CD14-positive monocyte (primary cell): ENCODE data around the gene RGS5. TPM values are rescaled to one million over a fixed set of nuclear protein-coding genes. Genes with fewer than 3 reads are reported as not detected.
"Not testable (repeated sequence)": the region's sequence is repeated elsewhere in the genome, so short reads cannot be mapped to it uniquely, and the experiment has no call there.

ENCODE experiments used
- DNase-seq, 3 donors: peaks; one replicate each; pipeline ENCODE4 v3.0.0-alpha.2; 2011 to 2022
- H2AFZ ChIP-seq: 2 replicates; pipeline ENCODE4 v1.6.0; 2012; ENCODE audit warnings: mild to moderate bottlenecking, low read depth, low read length, inconsistent platforms; ENCODE audit not compliant: insufficient read depth, poor library complexity, severe bottlenecking
- H3K27ac ChIP-seq, 2 donors: 1 replicate in 1 of 2; 2 replicates in 1 of 2; pipeline ENCODE4 v1.5.1; 2012 to 2013; ENCODE audit warnings: low read length in 2 of 2, control low read depth in 1 of 2, inconsistent platforms in 1 of 2, low read depth in 1 of 2, mild to moderate bottlenecking in 1 of 2
- H3K27me3 ChIP-seq, 2 donors: one replicate each; pipeline versions ENCODE4 v1.6.0 to v1.6.1; 2011 to 2013; ENCODE audit warnings: low read length in 2 of 2; ENCODE audit not compliant: control insufficient read depth in 2 of 2, insufficient read depth in 2 of 2
- H3K36me3 ChIP-seq, 2 donors: replicated peaks in 1 of 2; 1 replicate in 1 of 2; 2 replicates in 1 of 2; pipeline versions ENCODE4 v1.5.1 to v1.6.1; 2012 to 2013; ENCODE audit warnings: low read length in 2 of 2, control low read depth in 1 of 2, inconsistent platforms in 1 of 2, mild to moderate bottlenecking in 1 of 2; ENCODE audit not compliant: insufficient read depth in 2 of 2, control insufficient read depth in 1 of 2
- H3K4me1 ChIP-seq, 2 donors: 1 replicate in 1 of 2; 2 replicates in 1 of 2; pipeline versions ENCODE4 v1.5.1 to v1.6.1; 2012 to 2013; ENCODE audit warnings: low read length in 2 of 2, control low read depth in 1 of 2, inconsistent platforms in 1 of 2, mild to moderate bottlenecking in 1 of 2, moderate library complexity in 1 of 2; ENCODE audit not compliant: insufficient read depth in 2 of 2, control insufficient read depth in 1 of 2
- H3K4me2 ChIP-seq: replicated peaks from 2 replicates; pipeline ENCODE3; 2012; ENCODE audit warnings: low read length, moderate library complexity, mild to moderate bottlenecking; ENCODE audit not compliant: poor library complexity, severe bottlenecking; ENCODE audit errors: extremely low read depth
- H3K4me3 ChIP-seq, 3 experiments: fragments of 200-600 bp in 1 of 3; sonication (generic) in 1 of 3; replicated peaks in 1 of 3; 1 replicate in 2 of 3; 2 replicates in 1 of 3; pipeline ENCODE4 v1.5.1; 2011 to 2013; ENCODE audit warnings: low read length in 3 of 3, mild to moderate bottlenecking in 3 of 3, control low read depth in 2 of 3, low read depth in 2 of 3, inconsistent platforms in 1 of 3, moderate library complexity in 1 of 3
- H3K79me2 ChIP-seq: 2 replicates; pipeline ENCODE4 v1.6.0; 2012; ENCODE audit warnings: mild to moderate bottlenecking, control low read depth, inconsistent platforms, low read length, moderate library complexity; ENCODE audit not compliant: insufficient read depth
- H3K9ac ChIP-seq: 2 replicates; pipeline ENCODE4 v1.6.0; 2017; ENCODE audit warnings: low read length, mild to moderate bottlenecking; ENCODE audit not compliant: insufficient read depth, poor library complexity, severe bottlenecking
- H3K9me3 ChIP-seq, 2 donors: replicated peaks in 1 of 2; 1 replicate in 1 of 2; 2 replicates in 1 of 2; pipeline versions ENCODE4 v1.5.1 to v1.6.1; 2012 to 2013; ENCODE audit warnings: low read length in 2 of 2, control low read depth in 1 of 2; ENCODE audit not compliant: control insufficient read depth in 1 of 2, insufficient read depth in 1 of 2
- H4K20me1 ChIP-seq: 2 replicates; pipeline ENCODE4 v1.6.0; 2012; ENCODE audit warnings: mild to moderate bottlenecking, low read length, control low read depth, moderate library complexity; ENCODE audit not compliant: insufficient read depth
- H3K27ac Mint-ChIP-seq, 7 donors: one replicate each; pipeline ENCODE4 v1.8.0; 2020; ENCODE audit warnings: mild to moderate bottlenecking in 7 of 7, mixed read lengths in 7 of 7, moderate library complexity in 6 of 7, inconsistent platforms in 2 of 7
- H3K27me3 Mint-ChIP-seq, 3 donors: one replicate each; pipeline ENCODE4 v1.8.0; 2021 to 2022; ENCODE audit warnings: low read depth in 3 of 3, mild to moderate bottlenecking in 3 of 3, mixed read lengths in 3 of 3, moderate library complexity in 3 of 3, inconsistent platforms in 1 of 3
- H3K36me3 Mint-ChIP-seq, 2 donors: one replicate each; pipeline ENCODE4 v1.8.0; 2020; ENCODE audit warnings: mixed read lengths in 2 of 2, inconsistent platforms in 1 of 2, mild to moderate bottlenecking in 1 of 2
- H3K4me1 Mint-ChIP-seq: one replicate; pipeline ENCODE4 v1.8.0; 2020; ENCODE audit warnings: mild to moderate bottlenecking, mixed read lengths
- H3K4me3 Mint-ChIP-seq, 2 donors: one replicate each; pipeline ENCODE4 v1.8.0; 2020; ENCODE audit warnings: mild to moderate bottlenecking in 2 of 2, mixed read lengths in 2 of 2, moderate library complexity in 1 of 2
- H3K9me3 Mint-ChIP-seq, 7 donors: one replicate each; pipeline ENCODE4 v1.8.0; 2020 to 2022; ENCODE audit warnings: mixed read lengths in 7 of 7, mild to moderate bottlenecking in 6 of 7, moderate library complexity in 6 of 7, inconsistent platforms in 2 of 7
- whole genome bisulfite sequencing: methylation state at CpG from one replicate; pipeline ENCODE4 v1.1.5; 2013; ENCODE audit warnings: missing lambda C conversion rate; ENCODE audit not compliant: insufficient coverage; 5-methylcytosine and 5-hydroxymethylcytosine counted together
- intact Hi-C, 2 donors: fragments of 100-400 bp; cut with micrococcal nuclease; formaldehyde crosslinking; loops; one replicate each; pipeline versions ENCODE4 v1.15.0 to v1.15.1; 2023
- polyA plus RNA-seq, 3 donors: library from polyadenylated mRNA; depleted of rRNA in 1 of 3; unstranded in 2 of 3; stranded (reverse) in 1 of 3; fragments of 300-500 nt in 2 of 3; fragments of >200 nt in 1 of 3; fragmentation: Illumina TruSeq in 2 of 3; gene quantifications; 1 replicate in 2 of 3; 2 replicates in 1 of 3; pipeline ENCODE4 v1.2.3, GENCODE V29; 2012 to 2021
- TF ChIP-seq, protein P1 (sequence below): fragments of 200-600 bp; IDR thresholded peaks from one replicate; pipeline ENCODE4 v1.8.0; 2022; ENCODE audit warnings: antibody characterized with exemption, mild to moderate bottlenecking

Gene RGS5
- polyA plus RNA-seq, 3 donors, result 0.93 TPM; not detected in 2

DNA sequence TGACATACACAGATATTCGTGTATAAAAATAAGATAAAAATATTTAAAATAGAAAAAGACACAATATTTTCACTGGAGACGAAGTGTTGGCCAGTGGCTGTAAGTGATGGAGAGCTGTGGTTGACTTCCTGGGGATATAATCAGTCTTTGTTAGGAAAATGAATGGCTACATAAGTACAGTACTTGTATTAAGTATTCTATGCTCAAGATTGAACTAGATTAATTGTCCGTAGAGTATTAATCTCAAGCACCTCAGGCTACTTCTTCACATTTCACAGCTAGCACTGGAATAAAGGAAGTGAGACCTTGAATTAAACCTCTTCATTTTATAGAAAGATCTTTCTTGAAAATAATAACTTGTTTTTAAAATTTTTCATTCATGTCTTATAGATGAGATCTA is 39.0 kb upstream of the RGS5 start:
- WGBS, result no CpG with 5 or more reads among the region's 3 CpGs
- Histone ChIP-seq H3K9me3 (peaks cover 0 to 6% of the 10 kb centered on the region in 2 donors), H3K36me3 (no peaks in the 10 kb centered on the region), H3K9ac (no peak overlapping the region), H3K4me1 (no peaks in the 10 kb centered on the region), H3K4me2 (no peak overlapping the region), H3K4me3 (no peak overlapping the region), H3K79me2 (no peaks in the 10 kb centered on the region), H4K20me1 (no peaks in the 10 kb centered on the region), H3K27ac (no peak overlapping the region), H2AFZ (no peak overlapping the region), H3K27me3 (no peaks in the 10 kb centered on the region)
- no peak for DNase-seq
- Mint-ChIP-seq H3K36me3 (no peaks in the 10 kb centered on the region), H3K27me3 (no peaks in the 10 kb centered on the region), H3K27ac (no peak overlapping the region), H3K4me3 (no peak overlapping the region), H3K4me1 (no peaks in the 10 kb centered on the region), H3K9me3 (peaks cover 4 to 25% (median 10%) of the 10 kb centered on the region in 7 donors)
- TF ChIP-seq, protein P1, sequence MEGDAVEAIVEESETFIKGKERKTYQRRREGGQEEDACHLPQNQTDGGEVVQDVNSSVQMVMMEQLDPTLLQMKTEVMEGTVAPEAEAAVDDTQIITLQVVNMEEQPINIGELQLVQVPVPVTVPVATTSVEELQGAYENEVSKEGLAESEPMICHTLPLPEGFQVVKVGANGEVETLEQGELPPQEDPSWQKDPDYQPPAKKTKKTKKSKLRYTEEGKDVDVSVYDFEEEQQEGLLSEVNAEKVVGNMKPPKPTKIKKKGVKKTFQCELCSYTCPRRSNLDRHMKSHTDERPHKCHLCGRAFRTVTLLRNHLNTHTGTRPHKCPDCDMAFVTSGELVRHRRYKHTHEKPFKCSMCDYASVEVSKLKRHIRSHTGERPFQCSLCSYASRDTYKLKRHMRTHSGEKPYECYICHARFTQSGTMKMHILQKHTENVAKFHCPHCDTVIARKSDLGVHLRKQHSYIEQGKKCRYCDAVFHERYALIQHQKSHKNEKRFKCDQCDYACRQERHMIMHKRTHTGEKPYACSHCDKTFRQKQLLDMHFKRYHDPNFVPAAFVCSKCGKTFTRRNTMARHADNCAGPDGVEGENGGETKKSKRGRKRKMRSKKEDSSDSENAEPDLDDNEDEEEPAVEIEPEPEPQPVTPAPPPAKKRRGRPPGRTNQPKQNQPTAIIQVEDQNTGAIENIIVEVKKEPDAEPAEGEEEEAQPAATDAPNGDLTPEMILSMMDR, result no peak
- intact Hi-C loops, result no loop called here

DNA sequence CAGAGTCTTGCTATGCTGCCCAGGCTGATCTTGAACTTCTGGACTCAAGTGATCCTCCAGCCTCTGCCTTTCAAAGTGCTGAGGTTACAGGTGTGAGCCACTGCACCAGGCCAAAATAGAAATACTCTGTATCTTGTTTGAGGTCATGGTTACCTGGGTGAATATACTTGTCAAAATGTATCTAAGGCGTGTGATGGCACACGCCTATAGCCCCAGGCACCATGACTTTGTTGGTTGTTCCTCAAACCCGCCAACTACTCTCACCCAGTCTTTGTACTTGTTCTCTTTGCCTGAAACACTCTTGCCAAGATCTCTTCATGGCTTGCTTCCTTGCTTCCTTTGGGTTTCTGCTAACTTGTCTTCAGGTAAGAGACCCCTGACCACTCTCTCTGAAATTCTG is 38.0 kb upstream of the RGS5 start:
- Histone ChIP-seq H3K27ac (no peak overlapping the region), H3K4me2 (no peak overlapping the region), H3K4me3 (no peak overlapping the region), H3K4me1 (no peaks in the 10 kb centered on the region), H3K79me2 (no peaks in the 10 kb centered on the region), H3K9ac (no peak overlapping the region), H2AFZ (no peak overlapping the region), H3K27me3 (no peaks in the 10 kb centered on the region), H3K36me3 (no peaks in the 10 kb centered on the region), H3K9me3 (peaks cover 0 to 6% of the 10 kb centered on the region in 2 donors), H4K20me1 (no peaks in the 10 kb centered on the region)
- H3K9me3 Mint-ChIP-seq, result peaks cover 5 to 25% (median 9%) of the 10 kb centered on the region in 7 donors
- TF ChIP-seq, protein P1, result no peak
- no peaks in the 10 kb centered on the region for H3K27me3 Mint-ChIP-seq
- H3K36me3 Mint-ChIP-seq, result no peaks in the 10 kb centered on the region
- H3K27ac Mint-ChIP-seq, result no peak overlapping the region
- intact Hi-C loops, result no loop called here
- H3K4me3 Mint-ChIP-seq, result no peak overlapping the region
- no peaks in the 10 kb centered on the region for H3K4me1 Mint-ChIP-seq
- 100% methylated on average over 2 of the region's 3 CpGs for WGBS
- no peak for DNase-seq

DNA sequence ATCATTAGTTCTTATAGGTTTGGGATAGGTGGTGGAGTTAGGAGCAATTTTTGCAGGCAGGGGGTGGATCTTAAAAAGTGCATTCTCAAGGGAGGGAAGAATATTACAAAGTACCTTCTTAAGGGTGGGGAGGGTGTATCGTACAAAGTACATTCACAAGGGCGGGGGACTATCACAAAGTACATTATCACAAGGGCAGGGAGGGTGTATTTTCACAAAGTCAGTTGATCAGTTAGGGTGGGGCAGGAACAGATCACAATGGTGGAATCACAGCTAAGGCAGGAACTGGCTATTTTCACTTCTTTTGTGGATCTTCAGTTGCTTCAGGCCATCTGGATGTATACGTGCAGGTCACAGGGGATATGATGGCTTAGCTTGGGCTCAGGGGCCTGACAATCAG is 30.9 kb upstream of the RGS5 start:
- H3K36me3 ChIP-seq, H3K27ac ChIP-seq, H3K4me1 Mint-ChIP-seq, H3K9ac ChIP-seq, H3K4me3 Mint-ChIP-seq, H3K79me2 ChIP-seq, H3K4me3 ChIP-seq, H3K9me3 ChIP-seq, H3K27me3 Mint-ChIP-seq, intact Hi-C loops, H3K36me3 Mint-ChIP-seq, H3K9me3 Mint-ChIP-seq, H3K4me1 ChIP-seq, DNase-seq, H3K4me2 ChIP-seq, H2AFZ ChIP-seq, H3K27ac Mint-ChIP-seq, H3K27me3 ChIP-seq, H4K20me1 ChIP-seq: not testable (repeated sequence)
- 70% methylated on average over 2 of the region's 3 CpGs for WGBS
